Stomach (tissue), 4 donors: Measurements from ENCODE around the gene KLF12.

Experiments
- CTCF ChIP-seq, 7 experiments: fragments of 450-650 bp in 4 of 7; fragments of 200-600 bp in 3 of 7; sonication (generic) in 3 of 7; IDR thresholded peaks; one replicate each; pipeline ENCODE4 v1.5.1; 2016 to 2019; ENCODE audit warnings: antibody characterized with exemption in 7 of 7, control low read depth in 2 of 7, mild to moderate bottlenecking in 1 of 7
- POLR2A ChIP-seq, 4 donors: fragments of 450-650 bp; IDR thresholded peaks; one replicate each; pipeline ENCODE4 v1.6.1; 2016; ENCODE audit warnings: antibody characterized with exemption in 4 of 4, control low read depth in 2 of 4, mild to moderate bottlenecking in 1 of 4, moderate library complexity in 1 of 4
- POLR2AphosphoS5 ChIP-seq, 3 donors: sonication (generic); formaldehyde crosslinking; IDR thresholded peaks; one replicate each; pipeline ENCODE4 v1.6.1; 2016; ENCODE audit warnings: antibody characterized with exemption in 3 of 3

- no peak for TF ChIP-seq CTCF (IDR thresholded peaks at IDR 0.05)
- no peak for TF ChIP-seq POLR2AphosphoS5 (IDR thresholded peaks at IDR 0.05)
- no peak for TF ChIP-seq POLR2A (IDR thresholded peaks at IDR 0.05)
Measured at GRCh38 chr13:74111399-74111798, 22.8 kb downstream of the KLF12 start.
